ENCODE data around the gene SIPA1. TPM values are rescaled to one million over a fixed set of nuclear protein-coding genes. Genes with fewer than 3 reads are reported as not detected.
A peak's percentile ranks its signal among the peaks of the same experiment; 100 is the strongest.

The SIPA1 gene
- total RNA-seq, 3 donors from 2014 or later = 18.2 to 27.9 (median 25.5) TPM

GRCh38 chr11:65640483-65641296 is 2.8 kb downstream of the SIPA1 start:
- intact Hi-C loops (cut with DNase I; ENCODE audit: low total_unique reads) = no loop called here
- H3K27me3 ChIP-seq = no peaks in the 10 kb centered on the region
- peak overlapping the region; percentile 26 to 28 (median 27) for H3K4me3 ChIP-seq
- DNase-seq (ENCODE audit: low spot score in 2 of 2) = no peak
- H3K36me3 ChIP-seq = no peaks in the 10 kb centered on the region
- H3K27ac ChIP-seq = peak overlapping the region; percentile 56 to 80
- peaks cover 8 to 12% of the 10 kb centered on the region in 2 donors for H3K4me1 ChIP-seq
- TF ChIP-seq, protein P1, sequence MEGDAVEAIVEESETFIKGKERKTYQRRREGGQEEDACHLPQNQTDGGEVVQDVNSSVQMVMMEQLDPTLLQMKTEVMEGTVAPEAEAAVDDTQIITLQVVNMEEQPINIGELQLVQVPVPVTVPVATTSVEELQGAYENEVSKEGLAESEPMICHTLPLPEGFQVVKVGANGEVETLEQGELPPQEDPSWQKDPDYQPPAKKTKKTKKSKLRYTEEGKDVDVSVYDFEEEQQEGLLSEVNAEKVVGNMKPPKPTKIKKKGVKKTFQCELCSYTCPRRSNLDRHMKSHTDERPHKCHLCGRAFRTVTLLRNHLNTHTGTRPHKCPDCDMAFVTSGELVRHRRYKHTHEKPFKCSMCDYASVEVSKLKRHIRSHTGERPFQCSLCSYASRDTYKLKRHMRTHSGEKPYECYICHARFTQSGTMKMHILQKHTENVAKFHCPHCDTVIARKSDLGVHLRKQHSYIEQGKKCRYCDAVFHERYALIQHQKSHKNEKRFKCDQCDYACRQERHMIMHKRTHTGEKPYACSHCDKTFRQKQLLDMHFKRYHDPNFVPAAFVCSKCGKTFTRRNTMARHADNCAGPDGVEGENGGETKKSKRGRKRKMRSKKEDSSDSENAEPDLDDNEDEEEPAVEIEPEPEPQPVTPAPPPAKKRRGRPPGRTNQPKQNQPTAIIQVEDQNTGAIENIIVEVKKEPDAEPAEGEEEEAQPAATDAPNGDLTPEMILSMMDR (IDR thresholded peaks at IDR 0.05) = no peak
- no peak for TF ChIP-seq POLR2A (IDR thresholded peaks at IDR 0.05)
- no peak for TF ChIP-seq POLR2AphosphoS5 (IDR thresholded peaks at IDR 0.05)
- H3K9me3 ChIP-seq = no peaks in the 10 kb centered on the region

DNA sequence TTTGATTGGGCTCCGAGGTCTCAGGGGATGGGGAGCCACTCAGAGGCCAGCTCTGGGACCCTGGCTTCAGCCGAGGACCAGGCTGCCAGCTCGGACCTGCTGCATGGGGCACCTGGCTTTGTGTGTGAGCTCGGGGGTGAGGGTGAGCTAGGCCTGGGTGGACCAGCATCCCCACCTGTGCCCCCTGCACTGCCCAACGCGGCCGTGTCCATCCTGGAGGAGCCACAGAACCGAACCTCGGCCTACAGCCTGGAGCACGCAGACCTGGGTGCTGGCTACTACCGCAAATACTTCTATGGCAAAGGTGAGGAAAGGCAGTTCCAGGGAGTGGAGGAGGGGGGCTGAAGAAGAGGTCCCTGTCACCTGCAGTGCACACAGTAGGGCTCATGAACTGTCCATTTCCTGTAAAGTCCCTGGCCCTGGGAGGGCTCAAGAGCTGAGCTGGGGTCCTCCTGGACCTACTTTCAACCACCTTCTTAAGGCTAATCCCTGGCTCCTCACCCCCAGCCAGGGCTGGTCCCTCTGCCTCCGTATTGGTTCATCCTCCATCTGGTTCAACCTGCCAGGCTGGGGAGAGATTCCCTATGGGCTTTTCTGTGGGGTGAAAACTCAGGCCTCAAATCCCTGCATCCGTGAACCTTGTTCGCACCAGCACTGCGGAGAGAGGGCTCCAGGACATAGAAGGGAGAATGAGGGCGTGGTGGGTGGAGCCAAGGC is 3.6 kb downstream of the SIPA1 start:
- Histone ChIP-seq H3K4me1 (peaks cover 8 to 12% of the 10 kb centered on the region in 2 donors), H3K27ac (peak overlapping the region in 1 of 2 donors; percentile 56), H3K4me3 (peak overlapping the region; percentile 26 to 28 (median 27)), H3K36me3 (no peaks in the 10 kb centered on the region), H3K9me3 (no peaks in the 10 kb centered on the region), H3K27me3 (no peaks in the 10 kb centered on the region)
- intact Hi-C loops (cut with DNase I; ENCODE audit: low total_unique reads) = no loop called here
- TF ChIP-seq, protein P1 (IDR thresholded peaks at IDR 0.05) = no peak
- TF ChIP-seq POLR2AphosphoS5 (IDR thresholded peaks at IDR 0.05) (no peak), POLR2A (IDR thresholded peaks at IDR 0.05) (no peak)
- no peak for DNase-seq (ENCODE audit: low spot score in 2 of 2)

DNA sequence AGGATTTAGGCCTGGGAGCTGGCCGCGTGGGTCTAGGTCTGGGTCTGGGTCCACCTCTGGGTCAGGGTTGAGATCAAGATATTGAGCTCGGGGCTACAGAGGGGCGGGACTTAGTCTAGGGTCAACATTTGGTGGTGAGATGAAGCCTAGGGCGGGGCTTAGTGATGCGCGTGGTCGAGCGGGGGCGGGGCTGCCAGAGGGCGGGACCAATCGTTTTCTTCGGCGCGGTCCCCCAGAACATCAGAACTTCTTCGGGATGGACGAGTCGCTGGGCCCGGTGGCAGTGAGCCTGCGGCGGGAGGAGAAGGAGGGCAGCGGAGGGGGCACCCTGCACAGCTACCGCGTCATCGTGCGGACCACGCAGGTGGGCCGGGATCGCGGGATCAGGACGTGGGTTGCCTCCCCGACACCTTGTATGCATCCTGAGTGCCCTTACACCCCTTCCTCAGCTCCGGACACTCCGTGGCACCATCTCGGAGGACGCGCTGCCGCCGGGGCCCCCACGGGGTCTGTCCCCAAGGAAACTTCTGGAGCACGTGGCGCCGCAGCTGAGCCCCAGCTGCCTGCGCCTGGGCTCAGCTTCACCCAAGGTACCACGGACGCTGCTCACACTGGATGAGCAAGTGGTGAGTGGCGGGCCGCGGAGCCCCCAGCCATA is 4.2 kb downstream of the SIPA1 start:
- Histone ChIP-seq H3K4me1 (peaks cover 8 to 12% of the 10 kb centered on the region in 2 donors), H3K27ac (no peak overlapping the region), H3K36me3 (no peaks in the 10 kb centered on the region)

GRCh38 chr11:65643971-65644370 is 6.1 kb downstream of the SIPA1 start:
- intact Hi-C loops (cut with DNase I; ENCODE audit: low total_unique reads) = no loop called here
- no peaks in the 10 kb centered on the region for H3K9me3 ChIP-seq
- H3K36me3 ChIP-seq = no peaks in the 10 kb centered on the region
- no peak for DNase-seq (ENCODE audit: low spot score in 2 of 2)
- H3K4me3 ChIP-seq = no peak overlapping the region
- H3K4me1 ChIP-seq = peaks cover 2 to 5% of the 10 kb centered on the region in 2 donors
- no peaks in the 10 kb centered on the region for H3K27me3 ChIP-seq
- H3K27ac ChIP-seq = no peak overlapping the region
- TF ChIP-seq POLR2AphosphoS5 (IDR thresholded peaks at IDR 0.05) = no peak
- TF ChIP-seq, protein P1 (IDR thresholded peaks at IDR 0.05) = no peak
- no peak for TF ChIP-seq POLR2A (IDR thresholded peaks at IDR 0.05)

More for the DNA sequence above, 4.2 kb downstream of the SIPA1 start:
- Histone ChIP-seq H3K9me3 (no peaks in the 10 kb centered on the region), H3K27me3 (no peaks in the 10 kb centered on the region), H3K4me3 (no peak overlapping the region)
- intact Hi-C loops (cut with DNase I; ENCODE audit: low total_unique reads) = no loop called here
- no peak for TF ChIP-seq POLR2A (IDR thresholded peaks at IDR 0.05)
- TF ChIP-seq POLR2AphosphoS5 (IDR thresholded peaks at IDR 0.05) = no peak
- TF ChIP-seq, protein P1 (IDR thresholded peaks at IDR 0.05) = no peak
- DNase-seq (ENCODE audit: low spot score in 2 of 2) = no peak
